ENCODE data around the gene PCIF1.

DNA sequence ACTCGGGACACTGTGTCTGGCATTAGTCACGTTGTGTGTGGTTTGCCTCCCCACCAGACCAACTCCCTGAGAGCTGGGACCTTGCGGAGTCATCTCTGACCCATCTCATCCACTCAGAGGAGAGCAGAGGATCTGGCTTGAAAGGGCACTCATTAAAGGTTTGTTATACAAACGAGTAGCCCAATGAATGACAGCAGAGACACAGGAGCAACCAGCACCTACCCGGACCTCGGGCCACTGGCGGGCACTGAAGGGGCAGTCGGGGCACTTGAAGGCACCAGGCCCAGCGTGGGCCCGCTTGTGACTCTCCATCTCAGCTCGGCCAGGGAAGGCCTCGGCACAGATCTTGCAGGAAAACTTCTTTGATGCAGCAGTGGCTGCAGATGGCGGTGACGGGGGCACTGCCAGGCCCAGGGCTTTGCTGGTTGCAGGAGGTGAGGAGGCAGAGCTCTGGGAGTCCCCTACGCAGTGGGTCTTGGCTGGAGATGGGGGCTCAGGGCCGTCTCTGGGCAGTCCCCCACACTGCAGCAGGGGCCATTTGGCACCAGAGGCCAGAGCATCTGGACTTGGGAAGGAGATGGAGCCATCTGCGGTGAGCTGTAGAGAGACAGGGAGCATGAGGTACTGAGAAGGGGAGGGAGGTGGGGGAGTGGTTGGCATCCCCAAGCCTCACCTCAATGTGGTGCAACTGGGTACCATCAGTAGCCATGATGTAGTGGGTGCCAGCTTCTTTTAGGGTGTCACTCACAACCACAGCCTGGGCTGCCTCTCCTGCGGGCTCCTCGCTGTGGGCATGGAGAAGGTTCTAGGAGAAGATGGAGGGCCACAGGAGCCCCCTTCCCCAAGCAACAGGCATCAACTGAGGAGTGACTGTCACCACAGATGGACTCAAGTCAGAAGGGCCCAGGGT lies 17.7 kb downstream of the PCIF1 start:
- TF ChIP-seq EZH2 (IDR thresholded peaks at IDR 0.05; ENCODE audit: insufficient read depth, poor library complexity, severe bottlenecking) (no peak), EZH2phosphoT487 (IDR thresholded peaks at IDR 0.05; ENCODE audit: insufficient read depth, low read depth) (no peak)

Data from GM23248 (cell line).